GM12878 (cell line): ENCODE results near the gene GRAMD1B. TPM values are rescaled to one million over a fixed set of nuclear protein-coding genes. Genes with fewer than 3 reads are reported as not detected.

Experiments
- ATAC-seq: fragments of 200-7000 bp; cut with Tn5 transposase; 3 replicates; pipeline ENCODE4 v1.9.1; 2020; ENCODE audit warnings: mild to moderate bottlenecking, moderate library complexity
- BruUV-seq: library from RNA; stranded (reverse); fragments of 400-500 nt; replicated peaks from 2 replicates; lab custom pipeline; 2021; lab: Mats Ljungman, UMichigan
- CTCF ChIA-PET: fragments of 300-600 bp; sonication (Branson Sonifier 250); formaldehyde crosslinking; extraction: SDS; loops from one replicate; lab custom pipeline; 2021; ENCODE audit warnings: inconsistent platforms; lab: Yijun Ruan, JAX
- POLR2A ChIA-PET: fragments of 350-600 bp; formaldehyde crosslinking; extraction: SDS; loops from one replicate; lab custom pipeline; 2021; ENCODE audit warnings: inconsistent platforms; lab: Charles Lee
- RAD21 ChIA-PET: fragments of 300-600 bp; sonication (Branson Sonifier 250); formaldehyde crosslinking; loops from one replicate; lab custom pipeline; 2023; ENCODE audit warnings: antibody characterized with exemption; ENCODE audit not compliant: unreplicated experiment; lab: Charles Lee
- SMC1A ChIA-PET: fragments of 300-600 bp; sonication (Branson Sonifier 250); formaldehyde crosslinking; loops from one replicate; lab custom pipeline; 2023; ENCODE audit not compliant: unreplicated experiment, uncharacterized antibody; lab: Charles Lee
- DNase-seq: peaks from one replicate; pipeline ENCODE4 v3.0.0-alpha.2; 2011; ENCODE audit warnings: low read depth, low spot score
- FAIRE-seq: peaks from 3 replicates; lab custom pipeline; 2011; peaks lifted over from hg19 to GRCh38; lab: Jason Lieb, UNC
- H2AFZ ChIP-seq: 2 replicates; pipeline ENCODE4 v1.6.0; 2011; ENCODE audit warnings: low read depth, low read length, control low read depth; ENCODE audit not compliant: control insufficient read depth
- H3K27ac ChIP-seq: 2 replicates; pipeline ENCODE4 v1.5.1; 2011; ENCODE audit warnings: control low read depth; ENCODE audit not compliant: control insufficient read depth, insufficient read depth
- H3K27me3 ChIP-seq, 2 experiments: replicated peaks in 1 of 2; 2 replicates each; pipeline versions ENCODE4 v1.6.0 to v1.6.1; 2011; ENCODE audit warnings: low read length in 1 of 2; ENCODE audit not compliant: control insufficient read depth in 2 of 2, insufficient read depth in 2 of 2
- H3K36me3 ChIP-seq, 2 experiments: 2 replicates each; pipeline ENCODE4 v1.5.1; 2011; ENCODE audit warnings: low read length in 1 of 2; ENCODE audit not compliant: control insufficient read depth in 2 of 2, insufficient read depth in 2 of 2
- H3K4me1 ChIP-seq: 2 replicates; pipeline ENCODE4 v1.6.1; 2011; ENCODE audit warnings: mild to moderate bottlenecking, low read length, moderate library complexity, mixed read lengths; ENCODE audit not compliant: control insufficient read depth, insufficient read depth
- H3K4me2 ChIP-seq: 2 replicates; pipeline ENCODE4 v1.6.0; 2011; ENCODE audit warnings: control low read depth; ENCODE audit not compliant: control insufficient read depth, insufficient read depth
- H3K4me3 ChIP-seq: fragments of 200-600 bp; sonication (generic); 2 replicates; pipeline ENCODE4 v1.5.1; 2016
- H3K79me2 ChIP-seq: 2 replicates; pipeline ENCODE4 v1.6.0; 2011; ENCODE audit warnings: low read length; ENCODE audit not compliant: control insufficient read depth, insufficient read depth
- H3K9ac ChIP-seq: 2 replicates; pipeline ENCODE4 v1.8.0; 2011; ENCODE audit warnings: low read length, control low read depth, mixed read lengths; ENCODE audit not compliant: control insufficient read depth, insufficient read depth
- H3K9me3 ChIP-seq: replicated peaks from 3 replicates; pipeline ENCODE4 v1.5.1; 2011; ENCODE audit warnings: mild to moderate bottlenecking, low read length; ENCODE audit not compliant: control insufficient read depth, insufficient read depth
- H4K20me1 ChIP-seq: 2 replicates; pipeline ENCODE4 v1.6.0; 2011; ENCODE audit not compliant: control insufficient read depth, insufficient read depth
- ASH2L ChIP-seq: fragments of 300-600, 200-600 bp; sonication (generic); IDR thresholded peaks from 2 replicates; pipeline ENCODE4 v1.6.1; 2017; ENCODE audit warnings: low read depth, mild to moderate bottlenecking, borderline replicate concordance
- CBFB ChIP-seq: IDR thresholded peaks from 2 replicates; pipeline ENCODE4 v1.6.1; 2016; ENCODE audit warnings: antibody characterized with exemption, low read depth
- CREB1 ChIP-seq: IDR thresholded peaks from 2 replicates; pipeline ENCODE4 v1.6.1; 2012; ENCODE audit warnings: low read depth, mild to moderate bottlenecking, inconsistent platforms
- E2F8 ChIP-seq: fragments of 450-650 bp; IDR thresholded peaks from 2 replicates; pipeline ENCODE4 v1.6.1; 2018; ENCODE audit warnings: mild to moderate bottlenecking, low read depth, moderate library complexity; ENCODE audit not compliant: partially characterized antibody
- ETV6 ChIP-seq, 2 experiments: fragments of 450-650 bp in 1 of 2; IDR thresholded peaks in 1 of 2; conservative IDR thresholded peaks in 1 of 2; 2 replicates each; pipeline ENCODE4 v1.6.1; 2014; ENCODE audit warnings: antibody characterized with exemption in 1 of 2, borderline replicate concordance in 1 of 2, low read depth in 1 of 2, mild to moderate bottlenecking in 1 of 2, moderate library complexity in 1 of 2
- FOXM1 ChIP-seq: IDR thresholded peaks from 2 replicates; pipeline ENCODE4 v1.6.1; 2012; ENCODE audit warnings: low read depth, mild to moderate bottlenecking, inconsistent platforms, low read length, moderate library complexity
- GATAD2B ChIP-seq: fragments of 450-650 bp; conservative IDR thresholded peaks from 2 replicates; pipeline ENCODE4 v1.6.1; 2017; ENCODE audit warnings: low read depth, mild to moderate bottlenecking, moderate library complexity
- MTA2 ChIP-seq: fragments of 450-650 bp; IDR thresholded peaks from 2 replicates; pipeline ENCODE4 v1.6.1; 2016; ENCODE audit warnings: low read depth, mild to moderate bottlenecking, moderate library complexity
- NFYA ChIP-seq: IDR thresholded peaks from 2 replicates; pipeline ENCODE4 v1.6.1; 2011; ENCODE audit warnings: low read depth, mild to moderate bottlenecking, low read length, improper control_type of control experiment, borderline replicate concordance
- POLR2AphosphoS2 ChIP-seq: IDR thresholded peaks from 2 replicates; pipeline ENCODE4 v1.6.1; 2011; ENCODE audit warnings: low read depth, mild to moderate bottlenecking, low read length, improper control_type of control experiment, moderate library complexity
- TCF12 ChIP-seq: IDR thresholded peaks from 2 replicates; pipeline ENCODE4 v1.6.1; 2011; ENCODE audit warnings: low read depth, mild to moderate bottlenecking, low read length
- WRNIP1 ChIP-seq: IDR thresholded peaks from 2 replicates; pipeline ENCODE4 v1.6.1; 2011; ENCODE audit warnings: low read depth, low read length, improper control_type of control experiment, borderline replicate concordance
- YY1 ChIP-seq: IDR thresholded peaks from 2 replicates; pipeline ENCODE4 v1.6.1; 2011; ENCODE audit warnings: low read depth, mild to moderate bottlenecking, low read length
- ZBTB4 ChIP-seq: fragments of 450-650 bp; formaldehyde crosslinking; IDR thresholded peaks from 2 replicates; pipeline ENCODE4 v1.4.0; 2022; ENCODE audit warnings: mild to moderate bottlenecking, moderate library complexity
- ZNF24 ChIP-seq: fragments of 450-650 bp; IDR thresholded peaks from 2 replicates; pipeline ENCODE4 v1.6.1; 2017; ENCODE audit warnings: antibody characterized with exemption, mild to moderate bottlenecking
- WGBS: methylation state at CpG from one replicate; pipeline ENCODE4 v1.1.6; 2016; ENCODE audit warnings: low lambda C conversion rate; ENCODE audit not compliant: insufficient replicate concordance, insufficient coverage; ENCODE audit errors: missing lambda C conversion rate; 5-methylcytosine and 5-hydroxymethylcytosine counted together
- in situ Hi-C: fragments of 300-500 bp; cut with MboI; formaldehyde crosslinking; loops from 9 replicates; pipeline ENCODE4 v1.14.3; 2018; ENCODE audit warnings: mixed read lengths
- intact Hi-C: fragments of 100-400 bp; cut with micrococcal nuclease; formaldehyde crosslinking; loops from one replicate; pipeline ENCODE4 v1.14.2; 2022; ENCODE audit not compliant: unreplicated experiment
- polyA plus RNA-seq, 11 experiments: library from polyadenylated mRNA; depleted of rRNA in 4 of 11; unstranded in 6 of 11; stranded (reverse) in 5 of 11; fragments of >200 nt; fragmentation: Nextera tagmentation in 4 of 11; fragmentation: Illumina TruSeq in 1 of 11; extraction: Ambion mirVana in 4 of 11; extraction: Trizol in 1 of 11; gene quantifications; 1 replicate in 1 of 11; 2 replicates in 10 of 11; pipeline versions ENCODE4 v1.2.1 to v1.2.3, GENCODE V29; 2011 to 2016; ENCODE audit warnings: inconsistent platforms in 2 of 11, missing spikeins in 2 of 11, low read depth in 1 of 11
- total RNA-seq, 4 experiments: library from RNA; depleted of rRNA in 3 of 4; stranded (reverse); fragments of >200 nt in 3 of 4; fragmentation: Illumina TruSeq in 1 of 4; extraction: Trizol in 1 of 4; gene quantifications; 2 replicates each; pipeline versions ENCODE4 v1.2.1 to v1.2.3, GENCODE V29; 2013 to 2021

The GRAMD1B gene
- total and polyA plus RNA-seq, 10 of the 15 experiments (the other 5 are each of a cell fraction or from before 2014, with no cell fraction given) = 1.9 to 49.1 (median 26.9) TPM

DNA sequence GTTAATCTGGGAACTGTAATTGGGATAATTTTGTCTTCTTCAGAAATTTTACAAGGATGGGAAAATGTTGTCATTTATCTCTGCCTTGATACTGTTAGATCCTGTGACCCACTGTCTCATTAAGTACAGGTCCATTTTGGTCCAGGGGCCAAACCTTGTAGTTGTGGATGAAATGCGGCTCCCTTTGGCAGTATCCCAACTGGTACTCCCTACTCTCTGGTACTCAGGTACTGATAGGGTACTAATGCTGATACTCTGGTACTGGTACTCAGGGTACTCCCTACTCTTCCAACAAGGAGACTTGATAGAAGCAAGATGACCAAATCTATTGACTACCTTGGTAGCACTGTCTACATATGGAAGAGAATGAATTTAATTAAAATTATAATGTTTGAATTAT is 97.9 kb downstream of the GRAMD1B start:
- CTCF ChIA-PET = interaction anchor here (1.3 kb wide), 1 partner anchor 25 kb away, joined by 3 read pairs; no protein-coding TSS in a partner anchor
- Histone ChIP-seq H3K79me2 (no peaks in the 10 kb centered on the region), H3K4me3 (no peak overlapping the region), H3K4me2 (no peak overlapping the region), H3K4me1 (no peaks in the 10 kb centered on the region), H3K9ac (no peak overlapping the region), H4K20me1 (no peaks in the 10 kb centered on the region), H3K9me3 (no peaks in the 10 kb centered on the region; the same call in 2 of the 3 replicates), H3K36me3 (no peaks in the 10 kb centered on the region; a peak in 1 of 4 replicates), H3K27ac (no peak overlapping the region), H3K27me3 (no peaks in the 10 kb centered on the region), H2AFZ (no peak overlapping the region)
- FAIRE-seq = no peak
- SMC1A ChIA-PET = interaction anchor here (1.2 kb wide), 1 partner anchor 12 kb away, joined by 4 read pairs; no protein-coding TSS in a partner anchor
- 94% methylated on average over 1 of the region's 1 CpG for WGBS
- no peak for TF ChIP-seq CREB1
- no peak for TF ChIP-seq ETV6 (conservative IDR thresholded peaks at IDR 0.05 in 1 of 2, IDR thresholded peaks at IDR 0.05 in 1 of 2; ENCODE audit: borderline replicate concordance in 1 of 2, low read depth in 1 of 2)
- TF ChIP-seq E2F8 = no peak
- TF ChIP-seq ZNF24 = no peak
- no peak for TF ChIP-seq ZBTB4
- TF ChIP-seq MTA2 = no peak
- no peak for TF ChIP-seq YY1
- no peak for TF ChIP-seq NFYA
- TF ChIP-seq POLR2AphosphoS2 = no peak
- TF ChIP-seq ASH2L = no peak
- TF ChIP-seq GATAD2B = no peak
- no peak for TF ChIP-seq CBFB
- TF ChIP-seq TCF12 = no peak
- TF ChIP-seq WRNIP1 = no peak
- TF ChIP-seq FOXM1 = no peak
- no TSS peak for BruUV-seq
- no peak for ATAC-seq
- POLR2A ChIA-PET = no interaction called here
- intact Hi-C loops (no loop called here), in situ Hi-C loops (no loop called here)
- no peak for DNase-seq
- RAD21 ChIA-PET = no interaction called here
